ENCODE measurements around the gene SLC25A6.

- TF ChIP-seq, protein P1, sequence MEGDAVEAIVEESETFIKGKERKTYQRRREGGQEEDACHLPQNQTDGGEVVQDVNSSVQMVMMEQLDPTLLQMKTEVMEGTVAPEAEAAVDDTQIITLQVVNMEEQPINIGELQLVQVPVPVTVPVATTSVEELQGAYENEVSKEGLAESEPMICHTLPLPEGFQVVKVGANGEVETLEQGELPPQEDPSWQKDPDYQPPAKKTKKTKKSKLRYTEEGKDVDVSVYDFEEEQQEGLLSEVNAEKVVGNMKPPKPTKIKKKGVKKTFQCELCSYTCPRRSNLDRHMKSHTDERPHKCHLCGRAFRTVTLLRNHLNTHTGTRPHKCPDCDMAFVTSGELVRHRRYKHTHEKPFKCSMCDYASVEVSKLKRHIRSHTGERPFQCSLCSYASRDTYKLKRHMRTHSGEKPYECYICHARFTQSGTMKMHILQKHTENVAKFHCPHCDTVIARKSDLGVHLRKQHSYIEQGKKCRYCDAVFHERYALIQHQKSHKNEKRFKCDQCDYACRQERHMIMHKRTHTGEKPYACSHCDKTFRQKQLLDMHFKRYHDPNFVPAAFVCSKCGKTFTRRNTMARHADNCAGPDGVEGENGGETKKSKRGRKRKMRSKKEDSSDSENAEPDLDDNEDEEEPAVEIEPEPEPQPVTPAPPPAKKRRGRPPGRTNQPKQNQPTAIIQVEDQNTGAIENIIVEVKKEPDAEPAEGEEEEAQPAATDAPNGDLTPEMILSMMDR (CRISPR knock-in tag; IDR thresholded peaks at IDR 0.05) = no peak
- TF ChIP-seq ASH2L (IDR thresholded peaks at IDR 0.05; ENCODE audit: insufficient read length, low read depth, low read length) (no peak), KAT2B (IDR thresholded peaks at IDR 0.05; ENCODE audit: borderline replicate concordance, low read depth, low read length) (no peak), MAFF (IDR thresholded peaks at IDR 0.05; ENCODE audit: low read depth, low read length) (no peak), NFRKB (IDR thresholded peaks at IDR 0.05) (no peak), ZBTB8A (CRISPR knock-in tag; IDR thresholded peaks at IDR 0.05; ENCODE audit: borderline replicate concordance, low read depth) (no peak), ZSCAN31 (CRISPR knock-in tag; IDR thresholded peaks at IDR 0.05; ENCODE audit: low read depth) (no peak), RBAK (CRISPR knock-in tag; IDR thresholded peaks at IDR 0.05) (no peak), RFXANK (CRISPR knock-in tag; IDR thresholded peaks at IDR 0.05) (no peak)
- TF ChIP-seq, protein P2, sequence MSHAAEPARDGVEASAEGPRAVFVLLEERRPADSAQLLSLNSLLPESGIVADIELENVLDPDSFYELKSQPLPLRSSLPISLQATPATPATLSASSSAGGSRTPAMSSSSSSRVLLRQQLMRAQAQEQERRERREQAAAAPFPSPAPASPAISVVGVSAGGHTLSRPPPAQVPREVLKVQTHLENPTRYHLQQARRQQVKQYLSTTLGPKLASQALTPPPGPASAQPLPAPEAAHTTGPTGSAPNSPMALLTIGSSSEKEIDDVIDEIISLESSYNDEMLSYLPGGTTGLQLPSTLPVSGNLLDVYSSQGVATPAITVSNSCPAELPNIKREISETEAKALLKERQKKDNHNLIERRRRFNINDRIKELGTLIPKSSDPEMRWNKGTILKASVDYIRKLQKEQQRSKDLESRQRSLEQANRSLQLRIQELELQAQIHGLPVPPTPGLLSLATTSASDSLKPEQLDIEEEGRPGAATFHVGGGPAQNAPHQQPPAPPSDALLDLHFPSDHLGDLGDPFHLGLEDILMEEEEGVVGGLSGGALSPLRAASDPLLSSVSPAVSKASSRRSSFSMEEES (CRISPR knock-in tag; IDR thresholded peaks at IDR 0.05) = no peak
- TF ChIP-seq, protein P3, sequence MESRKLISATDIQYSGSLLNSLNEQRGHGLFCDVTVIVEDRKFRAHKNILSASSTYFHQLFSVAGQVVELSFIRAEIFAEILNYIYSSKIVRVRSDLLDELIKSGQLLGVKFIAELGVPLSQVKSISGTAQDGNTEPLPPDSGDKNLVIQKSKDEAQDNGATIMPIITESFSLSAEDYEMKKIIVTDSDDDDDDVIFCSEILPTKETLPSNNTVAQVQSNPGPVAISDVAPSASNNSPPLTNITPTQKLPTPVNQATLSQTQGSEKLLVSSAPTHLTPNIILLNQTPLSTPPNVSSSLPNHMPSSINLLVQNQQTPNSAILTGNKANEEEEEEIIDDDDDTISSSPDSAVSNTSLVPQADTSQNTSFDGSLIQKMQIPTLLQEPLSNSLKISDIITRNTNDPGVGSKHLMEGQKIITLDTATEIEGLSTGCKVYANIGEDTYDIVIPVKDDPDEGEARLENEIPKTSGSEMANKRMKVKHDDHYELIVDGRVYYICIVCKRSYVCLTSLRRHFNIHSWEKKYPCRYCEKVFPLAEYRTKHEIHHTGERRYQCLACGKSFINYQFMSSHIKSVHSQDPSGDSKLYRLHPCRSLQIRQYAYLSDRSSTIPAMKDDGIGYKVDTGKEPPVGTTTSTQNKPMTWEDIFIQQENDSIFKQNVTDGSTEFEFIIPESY (CRISPR knock-in tag; IDR thresholded peaks at IDR 0.05) = no peak
Observed at GRCh38 chrX:1422135-1422465, 30.2 kb upstream of the SLC25A6 start.
